ENCODE results near the gene HIVEP3.

The HIVEP3 gene

DNA sequence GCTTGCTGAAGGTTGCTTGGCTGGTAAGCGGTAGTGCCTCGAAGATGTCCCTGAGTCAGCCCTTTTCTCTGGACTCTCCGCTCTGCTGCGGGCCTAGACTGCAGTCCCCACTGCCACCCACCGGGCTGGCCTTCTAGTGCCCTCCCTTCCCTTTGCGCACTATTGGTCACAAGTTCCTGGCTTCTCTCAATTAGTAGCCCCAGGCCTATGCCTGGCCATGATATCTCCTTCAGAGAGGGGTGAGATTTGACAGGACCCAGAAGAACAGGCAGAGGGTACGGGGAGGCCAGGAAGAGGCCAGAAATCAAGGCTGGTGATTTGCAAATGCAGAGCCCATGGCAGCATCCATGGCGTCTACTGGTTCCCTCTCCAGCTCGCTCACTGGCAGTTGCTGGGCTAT, 207.7 kb downstream of the HIVEP3 start:
- Histone ChIP-seq H3K36me3 (ENCODE audit: insufficient read depth, low read length) (no peaks in the 10 kb centered on the region), H3K4me3 (ENCODE audit: low read length) (no peak overlapping the region), H3K4me1 (ENCODE audit: insufficient read depth, low read length) (peaks cover 4% of the 10 kb centered on the region), H2AFZ (ENCODE audit: low read depth, low read length) (no peak overlapping the region), H3K27me3 (ENCODE audit: insufficient read depth, low read length) (peaks cover 6% of the 10 kb centered on the region), H3K9me3 (ENCODE audit: low read length) (no peaks in the 10 kb centered on the region)

DNA sequence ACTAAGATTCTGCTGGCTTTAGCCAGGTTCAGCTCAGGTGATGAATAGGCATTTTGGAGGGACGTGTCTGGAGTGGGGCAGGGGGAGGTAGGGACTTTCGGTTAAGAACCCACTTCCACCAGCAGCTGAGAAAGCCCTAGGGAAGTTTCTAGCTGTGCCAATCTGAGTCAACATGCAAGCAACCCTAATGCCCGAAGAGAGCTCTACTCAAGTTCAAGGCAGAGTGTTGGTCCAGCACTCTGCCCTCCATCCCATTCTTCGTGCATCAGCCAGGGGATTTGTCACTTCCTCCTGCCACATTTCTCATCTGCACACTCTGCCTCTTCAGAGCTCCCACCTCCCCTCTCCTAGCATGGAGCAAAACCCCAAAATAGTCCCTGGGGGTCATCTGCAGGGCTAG, 208.8 kb downstream of the HIVEP3 start:
- no peaks in the 10 kb centered on the region for H3K9me3 ChIP-seq (ENCODE audit: low read length)
- H3K36me3 ChIP-seq (ENCODE audit: insufficient read depth, low read length): no peaks in the 10 kb centered on the region
- peaks cover 6% of the 10 kb centered on the region for H3K27me3 ChIP-seq (ENCODE audit: insufficient read depth, low read length)
- peaks cover 4% of the 10 kb centered on the region for H3K4me1 ChIP-seq (ENCODE audit: insufficient read depth, low read length)
- no peak overlapping the region for H3K4me3 ChIP-seq (ENCODE audit: low read length)
- no peak overlapping the region for H2AFZ ChIP-seq (ENCODE audit: low read depth, low read length)

DNA sequence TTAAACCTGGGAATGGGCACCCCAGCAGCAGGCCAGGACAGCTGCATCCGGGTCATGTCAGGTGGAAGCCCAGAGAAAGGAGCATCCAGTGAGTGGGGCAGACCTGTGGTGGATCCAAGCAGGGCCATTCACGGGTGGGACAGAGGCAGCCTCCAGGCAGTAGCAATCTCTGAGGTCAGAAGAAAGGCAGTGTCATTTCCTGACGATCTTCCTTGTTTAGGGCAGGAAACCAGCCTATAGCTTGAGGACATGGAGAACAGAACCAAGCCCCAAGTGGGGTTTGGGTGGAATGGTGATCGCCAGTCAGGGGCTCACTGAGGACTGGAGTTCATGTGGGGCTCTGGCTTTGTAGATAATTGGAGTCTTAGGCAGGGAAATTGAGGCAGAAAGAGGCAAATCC, 209.4 kb downstream of the HIVEP3 start:
- H3K4me3 ChIP-seq (ENCODE audit: low read length): no peak overlapping the region
- no peaks in the 10 kb centered on the region for H3K36me3 ChIP-seq (ENCODE audit: insufficient read depth, low read length)
- peaks cover 6% of the 10 kb centered on the region for H3K27me3 ChIP-seq (ENCODE audit: insufficient read depth, low read length)
- H3K4me1 ChIP-seq (ENCODE audit: insufficient read depth, low read length): peaks cover 4% of the 10 kb centered on the region
- no peak overlapping the region for H2AFZ ChIP-seq (ENCODE audit: low read depth, low read length)
- H3K9me3 ChIP-seq (ENCODE audit: low read length): no peaks in the 10 kb centered on the region

DNA sequence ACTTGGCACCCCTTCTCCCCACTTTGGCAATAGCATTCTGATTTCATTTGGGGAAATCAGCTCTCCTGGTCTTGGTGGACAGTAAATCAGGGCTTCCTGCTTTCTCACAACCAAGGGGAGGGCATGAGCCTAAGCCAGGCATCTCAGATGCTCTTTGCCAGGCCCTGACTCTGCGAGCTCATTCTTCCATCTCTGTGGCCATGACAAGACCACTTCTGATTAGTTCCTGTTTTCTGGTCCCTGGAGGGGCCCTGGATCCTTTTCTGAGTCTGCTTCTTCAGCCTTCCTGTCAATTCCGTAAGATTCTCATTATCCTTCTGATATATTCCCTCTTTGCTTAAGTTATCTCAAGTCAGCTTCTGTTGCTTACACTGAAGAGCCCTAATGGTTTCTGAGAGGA, 210.4 kb downstream of the HIVEP3 start:
- H3K4me3 ChIP-seq (ENCODE audit: low read length): no peak overlapping the region
- peaks cover 6% of the 10 kb centered on the region for H3K27me3 ChIP-seq (ENCODE audit: insufficient read depth, low read length)
- H3K36me3 ChIP-seq (ENCODE audit: insufficient read depth, low read length): no peaks in the 10 kb centered on the region
- H3K4me1 ChIP-seq (ENCODE audit: insufficient read depth, low read length): no peaks in the 10 kb centered on the region
- H3K9me3 ChIP-seq (ENCODE audit: low read length): no peaks in the 10 kb centered on the region
- no peak overlapping the region for H2AFZ ChIP-seq (ENCODE audit: low read depth, low read length)

DNA sequence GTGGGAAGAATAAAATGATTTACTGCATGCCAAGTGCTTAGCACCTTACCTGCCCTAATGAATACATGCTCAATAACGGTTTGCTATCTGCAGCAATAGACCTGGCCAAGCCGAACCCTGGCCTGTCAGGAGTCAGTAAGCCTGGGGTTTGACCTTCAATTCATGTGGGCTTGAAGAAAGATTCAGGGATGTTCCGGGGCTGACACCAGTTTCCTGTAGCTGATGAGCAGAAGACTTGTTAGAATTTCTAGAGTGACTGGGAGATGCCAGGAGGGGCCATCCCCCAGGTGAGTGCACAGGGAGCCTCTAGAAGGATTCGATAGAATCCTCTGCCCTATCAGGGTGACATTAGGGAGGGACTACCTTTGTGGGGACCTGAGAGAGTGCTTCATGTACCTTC, 210.9 kb downstream of the HIVEP3 start:
- Histone ChIP-seq H3K27me3 (ENCODE audit: insufficient read depth, low read length) (peaks cover 6% of the 10 kb centered on the region), H3K4me1 (ENCODE audit: insufficient read depth, low read length) (no peaks in the 10 kb centered on the region), H3K36me3 (ENCODE audit: insufficient read depth, low read length) (no peaks in the 10 kb centered on the region), H3K4me3 (ENCODE audit: low read length) (no peak overlapping the region), H3K9me3 (ENCODE audit: low read length) (no peaks in the 10 kb centered on the region), H2AFZ (ENCODE audit: low read depth, low read length) (no peak overlapping the region)

DNA sequence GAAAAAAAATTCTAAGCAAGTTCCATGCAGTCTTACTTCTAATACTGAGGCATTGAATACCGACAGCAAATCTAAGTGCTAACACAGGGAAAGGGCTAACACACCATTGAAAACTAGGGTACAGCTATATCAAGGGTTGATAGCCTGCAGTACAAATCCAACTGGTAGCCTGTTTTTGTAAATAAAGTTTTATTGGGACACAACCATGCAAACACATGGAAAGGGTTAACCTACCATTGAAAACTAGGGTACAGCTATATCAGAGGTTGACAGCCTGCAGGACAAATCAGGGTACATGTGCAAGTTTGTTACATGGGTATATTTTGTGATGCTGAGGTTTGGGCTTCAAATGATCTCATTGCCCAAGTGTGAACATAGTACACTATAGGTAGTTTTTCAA, 212.9 kb downstream of the HIVEP3 start:
- peaks cover 4% of the 10 kb centered on the region for H3K27me3 ChIP-seq (ENCODE audit: insufficient read depth, low read length)
- H3K4me3 ChIP-seq (ENCODE audit: low read length): no peak overlapping the region
- H3K4me1 ChIP-seq (ENCODE audit: insufficient read depth, low read length): no peaks in the 10 kb centered on the region
- H2AFZ ChIP-seq (ENCODE audit: low read depth, low read length): no peak overlapping the region
- no peaks in the 10 kb centered on the region for H3K9me3 ChIP-seq (ENCODE audit: low read length)
- no peaks in the 10 kb centered on the region for H3K36me3 ChIP-seq (ENCODE audit: insufficient read depth, low read length)

DNA sequence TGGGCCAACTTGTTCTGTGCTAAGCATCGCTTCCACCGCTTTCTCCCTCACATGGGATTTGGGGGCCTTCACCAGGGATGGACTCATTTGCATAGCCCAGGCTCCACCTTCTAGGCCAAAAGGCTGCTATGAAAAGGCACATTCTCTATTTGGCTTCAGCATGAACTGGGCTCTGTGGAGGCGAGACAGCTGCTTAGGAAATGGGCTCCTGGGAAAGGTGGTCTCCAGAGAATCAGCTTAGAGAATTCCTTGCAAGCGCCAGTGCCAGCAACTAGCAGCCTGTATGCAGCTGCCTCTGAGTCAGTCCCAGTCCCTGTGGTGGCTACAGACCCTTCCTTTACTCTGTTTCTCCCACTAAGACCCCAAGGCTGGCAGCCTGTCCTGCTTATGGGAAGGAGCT, 214.5 kb downstream of the HIVEP3 start:
- Histone ChIP-seq H2AFZ (ENCODE audit: low read depth, low read length) (no peak overlapping the region), H3K9me3 (ENCODE audit: low read length) (no peaks in the 10 kb centered on the region), H3K4me1 (ENCODE audit: insufficient read depth, low read length) (no peaks in the 10 kb centered on the region), H3K27me3 (ENCODE audit: insufficient read depth, low read length) (peaks cover 4% of the 10 kb centered on the region), H3K4me3 (ENCODE audit: low read length) (no peak overlapping the region), H3K36me3 (ENCODE audit: insufficient read depth, low read length) (no peaks in the 10 kb centered on the region)

DNA sequence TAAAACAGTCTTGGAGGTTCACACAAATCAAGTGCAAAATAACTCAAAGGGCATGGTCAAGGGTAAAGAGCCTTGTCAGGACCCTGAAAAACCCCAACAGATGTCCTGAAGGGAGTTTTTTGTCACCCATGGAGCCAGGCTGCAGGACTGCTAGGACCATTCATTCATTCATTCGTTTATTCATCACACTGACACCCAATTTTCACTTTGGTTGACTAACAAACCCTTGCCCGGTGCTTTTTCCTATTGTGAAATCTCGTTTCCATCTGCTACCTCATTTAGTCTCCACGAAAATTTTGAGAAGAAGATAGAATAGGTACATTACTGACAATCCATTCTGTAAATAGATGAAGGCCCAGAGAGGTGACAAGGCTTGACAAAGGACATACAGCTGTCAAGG, 216.0 kb downstream of the HIVEP3 start:
- Histone ChIP-seq H3K36me3 (ENCODE audit: insufficient read depth, low read length) (no peaks in the 10 kb centered on the region), H3K4me3 (ENCODE audit: low read length) (no peak overlapping the region), H3K9me3 (ENCODE audit: low read length) (no peaks in the 10 kb centered on the region), H3K27me3 (ENCODE audit: insufficient read depth, low read length) (no peaks in the 10 kb centered on the region), H2AFZ (ENCODE audit: low read depth, low read length) (no peak overlapping the region), H3K4me1 (ENCODE audit: insufficient read depth, low read length) (no peaks in the 10 kb centered on the region)

DNA sequence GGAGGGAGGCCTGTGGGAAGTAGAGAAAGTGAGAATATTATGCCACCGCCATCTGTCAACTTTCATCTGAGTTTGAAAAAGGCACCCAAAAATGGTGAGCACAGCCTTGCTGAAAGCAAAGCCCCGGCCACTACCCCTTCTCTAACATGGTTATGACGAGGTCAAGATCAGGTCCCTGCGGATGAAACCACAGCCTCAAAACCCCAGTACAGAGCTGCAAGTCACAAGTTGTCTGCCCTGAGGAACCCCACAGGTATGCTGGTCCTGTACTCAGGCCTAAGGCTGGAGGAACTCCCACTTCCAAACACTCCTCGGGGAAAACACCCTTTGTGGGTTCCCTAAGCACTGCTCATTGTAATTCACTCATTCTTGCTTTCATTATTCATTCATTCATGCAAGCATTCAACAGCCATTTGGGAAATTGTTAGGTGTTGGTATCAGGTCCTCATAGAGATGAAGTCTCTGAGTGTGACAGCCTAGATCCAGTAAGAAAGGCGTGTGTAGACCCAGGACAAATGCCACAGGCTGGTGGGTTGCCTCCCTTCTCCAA, 217.7 kb downstream of the HIVEP3 start:
- Histone ChIP-seq H3K27me3 (ENCODE audit: insufficient read depth, low read length) (no peaks in the 10 kb centered on the region), H3K9me3 (ENCODE audit: low read length) (no peaks in the 10 kb centered on the region), H2AFZ (ENCODE audit: low read depth, low read length) (no peak overlapping the region), H3K4me1 (ENCODE audit: insufficient read depth, low read length) (no peaks in the 10 kb centered on the region), H3K4me3 (ENCODE audit: low read length) (no peak overlapping the region), H3K36me3 (ENCODE audit: insufficient read depth, low read length) (no peaks in the 10 kb centered on the region)

DNA sequence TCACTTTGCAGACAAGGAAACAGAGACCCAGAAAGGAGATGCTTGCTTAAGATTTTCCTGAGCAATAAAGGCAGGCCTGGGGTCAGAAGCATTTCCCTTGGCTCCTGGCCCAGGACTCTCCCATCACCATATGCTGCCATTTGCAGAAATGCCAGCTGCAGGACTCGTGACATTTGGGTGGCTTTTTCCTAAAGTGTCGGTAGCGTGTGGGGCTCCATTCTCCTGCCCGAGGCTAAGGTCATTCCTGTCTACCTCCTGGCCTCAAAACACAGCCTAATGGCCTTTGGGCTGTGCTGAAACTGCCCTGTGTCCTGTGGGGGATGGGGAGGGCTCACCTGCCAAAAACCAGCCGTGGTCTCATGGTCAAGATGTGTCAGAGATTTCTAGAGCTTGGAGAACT, 218.1 kb downstream of the HIVEP3 start:
- Histone ChIP-seq H2AFZ (ENCODE audit: low read depth, low read length) (no peak overlapping the region), H3K4me3 (ENCODE audit: low read length) (no peak overlapping the region), H3K9me3 (ENCODE audit: low read length) (no peaks in the 10 kb centered on the region), H3K36me3 (ENCODE audit: insufficient read depth, low read length) (no peaks in the 10 kb centered on the region), H3K4me1 (ENCODE audit: insufficient read depth, low read length) (no peaks in the 10 kb centered on the region), H3K27me3 (ENCODE audit: insufficient read depth, low read length) (no peaks in the 10 kb centered on the region)

DNA sequence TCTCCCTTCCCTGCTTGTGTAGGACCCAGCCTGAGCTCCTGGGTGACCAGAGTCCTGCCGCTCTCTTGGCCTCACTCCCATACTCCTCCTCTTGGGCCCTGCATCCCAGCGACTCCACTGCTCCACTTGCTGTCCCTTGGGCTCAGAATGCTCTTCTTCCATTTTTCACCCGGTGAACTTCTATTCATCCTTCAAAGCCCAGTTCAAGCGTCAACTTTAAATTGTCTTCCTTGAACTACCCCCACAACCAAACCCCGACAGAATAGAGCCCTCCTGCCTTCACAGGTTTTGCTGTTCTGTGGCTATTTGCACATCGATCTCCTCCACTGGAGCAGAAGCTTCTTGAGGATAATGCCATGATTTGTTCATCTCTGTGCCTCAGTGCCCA, 218.9 kb downstream of the HIVEP3 start:
- Histone ChIP-seq H3K4me3 (ENCODE audit: low read length) (no peak overlapping the region), H3K4me1 (ENCODE audit: insufficient read depth, low read length) (no peaks in the 10 kb centered on the region), H3K27me3 (ENCODE audit: insufficient read depth, low read length) (no peaks in the 10 kb centered on the region)

DNA sequence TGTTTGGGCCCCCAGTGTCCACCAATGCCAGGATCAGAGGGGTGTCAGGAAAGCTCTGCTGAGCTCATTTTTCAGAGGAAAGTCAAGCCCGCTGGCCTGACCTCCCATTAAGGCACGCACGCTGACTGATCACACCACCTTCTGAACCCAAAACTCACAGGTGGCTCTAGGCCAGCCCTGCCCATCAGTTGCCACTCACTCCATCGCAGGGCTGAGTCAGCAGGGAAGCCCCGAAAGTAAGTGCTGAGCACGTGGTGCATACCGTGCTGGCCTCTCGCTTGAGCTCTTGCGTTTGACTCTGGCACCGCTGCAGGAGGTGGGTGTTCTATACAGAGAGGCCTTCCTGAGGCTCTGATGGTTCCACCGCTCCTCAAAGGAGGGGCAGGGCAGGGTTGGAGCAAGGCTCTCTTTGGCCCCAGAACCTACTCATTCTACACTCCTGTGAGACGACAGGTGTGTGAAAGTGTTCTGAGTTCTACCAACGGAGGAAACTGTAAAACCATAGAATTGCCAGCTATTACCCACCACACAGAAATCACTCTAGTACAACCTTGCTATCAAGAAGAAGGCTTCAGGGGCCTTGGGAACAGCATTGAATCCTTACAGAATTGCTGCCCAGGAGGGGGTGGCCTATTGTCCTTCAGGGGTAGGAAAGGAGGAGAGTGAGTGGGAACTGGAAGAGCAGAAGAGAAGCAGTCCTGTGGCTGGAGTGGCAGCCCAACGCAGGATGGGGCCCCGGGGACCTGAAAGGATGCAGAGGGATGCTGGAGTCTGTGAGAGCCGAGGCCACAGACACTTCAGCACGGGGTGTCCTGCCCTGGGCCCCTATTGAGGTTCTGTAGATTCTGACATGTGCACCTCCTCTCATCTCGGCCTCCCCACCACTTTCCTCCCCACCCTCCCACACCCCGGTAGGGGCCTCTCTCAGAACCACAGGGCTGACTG, 219.5 kb downstream of the HIVEP3 start:
- no peak overlapping the region for H3K4me3 ChIP-seq (ENCODE audit: low read length)
- H2AFZ ChIP-seq (ENCODE audit: low read depth, low read length): no peak overlapping the region
- H3K27me3 ChIP-seq (ENCODE audit: insufficient read depth, low read length): no peaks in the 10 kb centered on the region
- H3K36me3 ChIP-seq (ENCODE audit: insufficient read depth, low read length): no peaks in the 10 kb centered on the region
- H3K4me1 ChIP-seq (ENCODE audit: insufficient read depth, low read length): no peaks in the 10 kb centered on the region
- no peaks in the 10 kb centered on the region for H3K9me3 ChIP-seq (ENCODE audit: low read length)

More for the DNA sequence above, 218.9 kb downstream of the HIVEP3 start:
- Histone ChIP-seq H3K36me3 (ENCODE audit: insufficient read depth, low read length) (no peaks in the 10 kb centered on the region), H2AFZ (ENCODE audit: low read depth, low read length) (no peak overlapping the region), H3K9me3 (ENCODE audit: low read length) (no peaks in the 10 kb centered on the region)

DNA sequence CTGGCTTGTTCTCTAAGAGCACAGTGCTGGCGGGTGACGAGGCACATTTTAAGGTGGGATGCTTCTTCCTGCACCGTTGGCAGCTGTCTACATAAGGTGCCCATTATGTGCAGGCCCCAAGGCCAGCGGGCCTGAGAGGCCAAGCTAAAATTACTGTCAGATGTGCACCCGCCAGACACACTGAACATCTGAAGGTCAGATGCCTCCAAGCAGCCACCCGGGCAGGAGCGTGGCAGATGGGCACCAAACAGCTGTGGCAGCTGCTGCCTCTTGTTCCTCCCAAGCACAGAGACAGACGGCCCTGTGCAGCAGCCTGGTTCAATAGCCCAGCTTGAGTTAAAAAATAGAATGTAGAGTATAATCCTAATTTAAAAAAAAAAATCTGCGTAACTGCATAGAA, 222.3 kb downstream of the HIVEP3 start:
- no peak overlapping the region for H3K4me3 ChIP-seq (ENCODE audit: low read length)
- H3K9me3 ChIP-seq (ENCODE audit: low read length): no peaks in the 10 kb centered on the region
- no peaks in the 10 kb centered on the region for H3K36me3 ChIP-seq (ENCODE audit: insufficient read depth, low read length)
- H2AFZ ChIP-seq (ENCODE audit: low read depth, low read length): no peak overlapping the region
- no peaks in the 10 kb centered on the region for H3K27me3 ChIP-seq (ENCODE audit: insufficient read depth, low read length)
- no peaks in the 10 kb centered on the region for H3K4me1 ChIP-seq (ENCODE audit: insufficient read depth, low read length)
